ENCODE results near the gene SPRED1. TPM values are rescaled to one million over a fixed set of nuclear protein-coding genes. Genes with fewer than 3 reads are reported as not detected.

The SPRED1 gene
- total and polyA plus RNA-seq, 2 of the 4 experiments (the other 2 are of a cell fraction) = 6.6 to 17.9 TPM

GRCh38 chr15:38316311-38316710 lies 63.7 kb downstream of the SPRED1 start:
- Histone ChIP-seq H3K4ac (ENCODE audit: low read depth, low read length) (no peak overlapping the region), H4K20me1 (ENCODE audit: insufficient read depth, low read length) (peaks cover 42% of the 10 kb centered on the region; the same call in 1 of the 2 replicates), H2BK20ac (ENCODE audit: low read depth, low read length) (no peak overlapping the region), H2BK120ac (ENCODE audit: low read depth, low read length) (no peak overlapping the region), H2AK9ac (replicated peaks; ENCODE audit: low read depth, low read length, poor library complexity) (no peak overlapping the region), H4K8ac (ENCODE audit: low read depth in 2 of 2, low read length in 2 of 2) (no peak overlapping the region), H3K14ac (replicated peaks; ENCODE audit: low read depth, low read length) (no peak overlapping the region), H3K9ac (ENCODE audit: low read depth, low read length) (no peak overlapping the region), H2BK15ac (ENCODE audit: low read depth, low read length) (no peak overlapping the region), H2AFZ (replicated peaks; ENCODE audit: low read length, poor library complexity) (no peak overlapping the region), H4K91ac (ENCODE audit: insufficient read depth, low read depth, low read length) (no peak overlapping the region), H3K27ac (ENCODE audit: insufficient read depth, low read length) (no peak overlapping the region), H3K23ac (ENCODE audit: low read depth, low read length) (no peak overlapping the region), H3K9me3 (ENCODE audit: control insufficient read depth, insufficient read depth, low read length) (no peaks in the 10 kb centered on the region), H4K5ac (ENCODE audit: low read depth, low read length) (no peak overlapping the region), H3K56ac (ENCODE audit: extremely low read depth, insufficient read depth, low read length) (no peak overlapping the region), H3K18ac (ENCODE audit: low read depth, low read length) (no peak overlapping the region), H2AK5ac (ENCODE audit: low read depth, low read length) (no peak overlapping the region), H3K79me1 (ENCODE audit: low read depth in 1 of 2, low read length in 2 of 2) (peaks cover 16 to 38% of the 10 kb centered on the region in 2 experiments), H3K4me1 (ENCODE audit: control insufficient read depth, insufficient read depth, low read length) (peaks cover 2% of the 10 kb centered on the region; the same call in 1 of the 2 replicates), H3K4me2 (ENCODE audit: low read depth, low read length) (no peak overlapping the region), H3K9me1 (ENCODE audit: insufficient read depth, low read length) (no peaks in the 10 kb centered on the region), H2BK5ac (ENCODE audit: low read depth, low read length, poor library complexity, severe bottlenecking) (no peak overlapping the region), H3K27me3 (ENCODE audit: control insufficient read depth, insufficient read depth, low read length) (no peaks in the 10 kb centered on the region), H3K4me3 (ENCODE audit: insufficient read depth, low read depth, low read length) (no peak overlapping the region), H3K36me3 (ENCODE audit: control insufficient read depth, insufficient read depth, low read length) (no peaks in the 10 kb centered on the region)
- TF ChIP-seq CTCF (conservative IDR thresholded peaks at IDR 0.05; ENCODE audit: low read depth, low read length) (no peak), FOS (IDR thresholded peaks at IDR 0.05; ENCODE audit: low read depth, low read length) (no peak), RCOR1 (IDR thresholded peaks at IDR 0.05; ENCODE audit: insufficient replicate concordance, low read length) (no peak), SMC3 (IDR thresholded peaks at IDR 0.05; ENCODE audit: low read depth, low read length) (no peak), RFX5 (IDR thresholded peaks at IDR 0.05; ENCODE audit: low read depth, low read length) (no peak), USF2 (IDR thresholded peaks at IDR 0.05; ENCODE audit: low read depth, low read length) (no peak), MXI1 (IDR thresholded peaks at IDR 0.05; ENCODE audit: borderline replicate concordance, low read depth, low read length) (no peak), CEBPB (IDR thresholded peaks at IDR 0.05; ENCODE audit: low read depth, low read length) (no peak), BHLHE40 (IDR thresholded peaks at IDR 0.05; ENCODE audit: low read depth, low read length) (no peak), ELK1 (IDR thresholded peaks at IDR 0.05; ENCODE audit: borderline replicate concordance, low read depth, low read length) (no peak), CHD1 (IDR thresholded peaks at IDR 0.05; ENCODE audit: low read depth, low read length) (no peak), POLR2A (IDR thresholded peaks at IDR 0.05; ENCODE audit: low read depth, low read length) (no peak), NFE2L2 (IDR thresholded peaks at IDR 0.05; ENCODE audit: low read depth, low read length) (no peak), MAFK (IDR thresholded peaks at IDR 0.05; ENCODE audit: low read depth, low read length) (no peak), RAD21 (IDR thresholded peaks at IDR 0.05; ENCODE audit: low read length) (no peak), MAZ (IDR thresholded peaks at IDR 0.05; ENCODE audit: borderline replicate concordance, low read depth, low read length) (no peak)
- in situ Hi-C loops (cut with MboI; ENCODE audit: low sequenced_read_pairs) = no loop called here
- ATAC-seq (ENCODE audit: low read depth) = no peak
- peak; percentile 8 for DNase-seq
- ChIA-PET CTCF (no interaction called here), POLR2A (ENCODE audit: unreplicated experiment) (no interaction called here)
- no CpG with 5 or more reads among the region's 2 CpGs for WGBS, 2 experiments (ENCODE audit: extremely low coverage in 2 of 2, insufficient read length in 1 of 2)
- BruUV-seq (replicated peaks) = no TSS peak
- dilution Hi-C loops (cut with HindIII; ENCODE audit: low sequenced_read_pairs, unreplicated experiment) = no loop called here
- intact Hi-C loops (cut with micrococcal nuclease) = loop anchor here (5.0 kb wide), 1 partner anchor 49 kb away; no protein-coding TSS in a partner anchor
